ENCODE results near the gene SLC18B1. TPM values are rescaled to one million over a fixed set of nuclear protein-coding genes. Genes with fewer than 3 reads are reported as not detected.

The SLC18B1 gene
- total and polyA plus RNA-seq, 2 of the 13 experiments (the other 11 are each of a cell fraction or from before 2014, with no cell fraction given), result 11.4 to 13.8 TPM

DNA sequence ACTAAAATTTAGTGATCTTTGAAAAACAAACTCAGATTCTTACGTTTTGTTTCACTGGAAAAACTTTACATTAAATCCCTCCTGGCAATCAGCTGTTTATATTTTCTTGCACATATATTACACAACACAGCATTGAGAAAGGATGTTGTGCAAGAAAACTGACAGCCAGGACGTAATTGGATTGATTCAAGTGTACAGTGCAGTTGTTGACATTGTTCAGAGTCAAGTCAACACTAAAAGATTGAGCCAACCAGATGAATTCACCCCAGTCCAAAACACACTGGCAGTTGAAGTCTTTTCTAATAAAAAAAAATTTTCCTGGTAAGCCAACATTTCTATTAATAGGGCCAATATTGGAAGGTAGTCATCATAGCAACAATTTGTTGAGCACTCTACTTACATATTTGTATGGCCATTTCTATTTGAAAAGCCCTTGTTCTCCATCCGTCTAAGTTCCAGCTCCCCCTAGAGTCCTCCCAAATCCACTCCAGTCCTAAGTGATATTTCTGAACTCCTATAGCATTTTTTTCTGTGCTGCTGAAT is 63.7 kb downstream of the SLC18B1 start (continued):
- 0 out of 2 replicates have a peak, but pooled peaks have one; percentile 65 for TF ChIP-seq ZBED4 (CRISPR knock-in tag; IDR thresholded peaks at IDR 0.05; ENCODE audit: borderline replicate concordance)
- TF ChIP-seq ARNT2 (CRISPR knock-in tag; IDR thresholded peaks at IDR 0.05; ENCODE audit: low read depth), result 0 out of 2 replicates have a peak, but pooled peaks have one; percentile 63
- no peak for TF ChIP-seq ZFY (CRISPR knock-in tag; IDR thresholded peaks at IDR 0.05)
- peak; percentile 70 for TF ChIP-seq ZNF570 (CRISPR knock-in tag; IDR thresholded peaks at IDR 0.05; ENCODE audit: borderline replicate concordance)
- TF ChIP-seq ZNF12 (CRISPR knock-in tag; IDR thresholded peaks at IDR 0.05), result peak; percentile 86; the same call in 1 of the 2 replicates
- TF ChIP-seq TIGD3 (CRISPR knock-in tag; IDR thresholded peaks at IDR 0.05; ENCODE audit: borderline replicate concordance), result no peak
- TF ChIP-seq IRF1 (CRISPR knock-in tag; IDR thresholded peaks at IDR 0.05; ENCODE audit: low read depth), result no peak; the same call in 1 of the 2 replicates
- peak; percentile 53; the same call in 1 of the 2 replicates for TF ChIP-seq TMF1 (CRISPR knock-in tag; IDR thresholded peaks at IDR 0.05; ENCODE audit: low read depth)
- TF ChIP-seq KMT2B (CRISPR knock-in tag; IDR thresholded peaks at IDR 0.05), result peak; percentile 68; the same call in 1 of the 2 replicates
- no peak for TF ChIP-seq ZNF224 (CRISPR knock-in tag; IDR thresholded peaks at IDR 0.05)
- TF ChIP-seq ZFP36 (IDR thresholded peaks at IDR 0.05; ENCODE audit: borderline replicate concordance, low read depth, low read length, partially characterized antibody), result peak; percentile 29
- TF ChIP-seq ZFP1 (CRISPR knock-in tag; IDR thresholded peaks at IDR 0.05), result peak; percentile 90; the same call in 1 of the 2 replicates
- 0 out of 2 replicates have a peak, but pooled peaks have one; percentile 60 for TF ChIP-seq ZSCAN5A (CRISPR knock-in tag; IDR thresholded peaks at IDR 0.05; ENCODE audit: borderline replicate concordance)
- TF ChIP-seq TEAD2 (CRISPR knock-in tag; IDR thresholded peaks at IDR 0.05), result no peak
- TF ChIP-seq, protein P1, sequence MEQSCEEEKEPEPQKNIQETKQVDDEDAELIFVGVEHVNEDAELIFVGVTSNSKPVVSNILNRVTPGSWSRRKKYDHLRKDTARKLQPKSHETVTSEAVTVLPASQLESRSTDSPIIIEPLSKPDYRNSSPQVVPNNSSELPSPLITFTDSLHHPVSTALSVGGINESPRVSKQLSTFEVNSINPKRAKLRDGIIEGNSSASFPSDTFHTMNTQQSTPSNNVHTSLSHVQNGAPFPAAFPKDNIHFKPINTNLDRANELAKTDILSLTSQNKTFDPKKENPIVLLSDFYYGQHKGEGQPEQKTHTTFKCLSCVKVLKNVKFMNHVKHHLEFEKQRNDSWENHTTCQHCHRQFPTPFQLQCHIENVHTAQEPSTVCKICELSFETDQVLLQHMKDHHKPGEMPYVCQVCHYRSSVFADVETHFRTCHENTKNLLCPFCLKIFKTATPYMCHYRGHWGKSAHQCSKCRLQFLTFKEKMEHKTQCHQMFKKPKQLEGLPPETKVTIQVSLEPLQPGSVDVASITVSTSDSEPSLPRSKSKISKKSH (CRISPR knock-in tag; IDR thresholded peaks at IDR 0.05; ENCODE audit: borderline replicate concordance), result no peak
- peak; percentile 38; the same call in 1 of the 3 replicates for TF ChIP-seq MXI1 (IDR thresholded peaks at IDR 0.05; ENCODE audit: borderline replicate concordance, low read depth, low read length)
- no peak for TF ChIP-seq CAMTA2 (CRISPR knock-in tag; IDR thresholded peaks at IDR 0.05; ENCODE audit: borderline replicate concordance)
- TF ChIP-seq, protein P2, sequence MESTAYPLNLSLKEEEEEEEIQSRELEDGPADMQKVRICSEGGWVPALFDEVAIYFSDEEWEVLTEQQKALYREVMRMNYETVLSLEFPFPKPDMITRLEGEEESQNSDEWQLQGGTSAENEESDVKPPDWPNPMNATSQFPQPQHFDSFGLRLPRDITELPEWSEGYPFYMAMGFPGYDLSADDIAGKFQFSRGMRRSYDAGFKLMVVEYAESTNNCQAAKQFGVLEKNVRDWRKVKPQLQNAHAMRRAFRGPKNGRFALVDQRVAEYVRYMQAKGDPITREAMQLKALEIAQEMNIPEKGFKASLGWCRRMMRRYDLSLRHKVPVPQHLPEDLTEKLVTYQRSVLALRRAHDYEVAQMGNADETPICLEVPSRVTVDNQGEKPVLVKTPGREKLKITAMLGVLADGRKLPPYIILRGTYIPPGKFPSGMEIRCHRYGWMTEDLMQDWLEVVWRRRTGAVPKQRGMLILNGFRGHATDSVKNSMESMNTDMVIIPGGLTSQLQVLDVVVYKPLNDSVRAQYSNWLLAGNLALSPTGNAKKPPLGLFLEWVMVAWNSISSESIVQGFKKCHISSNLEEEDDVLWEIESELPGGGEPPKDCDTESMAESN (CRISPR knock-in tag; conservative IDR thresholded peaks at IDR 0.05), result peak; percentile 87

Measured in HepG2 (cell line).